ENCODE data around the gene SLC44A4.
"Not testable (repeated sequence)": the region's sequence is repeated elsewhere in the genome, so short reads cannot be mapped to it uniquely, and the experiment has no call there.

The SLC44A4 gene

DNA sequence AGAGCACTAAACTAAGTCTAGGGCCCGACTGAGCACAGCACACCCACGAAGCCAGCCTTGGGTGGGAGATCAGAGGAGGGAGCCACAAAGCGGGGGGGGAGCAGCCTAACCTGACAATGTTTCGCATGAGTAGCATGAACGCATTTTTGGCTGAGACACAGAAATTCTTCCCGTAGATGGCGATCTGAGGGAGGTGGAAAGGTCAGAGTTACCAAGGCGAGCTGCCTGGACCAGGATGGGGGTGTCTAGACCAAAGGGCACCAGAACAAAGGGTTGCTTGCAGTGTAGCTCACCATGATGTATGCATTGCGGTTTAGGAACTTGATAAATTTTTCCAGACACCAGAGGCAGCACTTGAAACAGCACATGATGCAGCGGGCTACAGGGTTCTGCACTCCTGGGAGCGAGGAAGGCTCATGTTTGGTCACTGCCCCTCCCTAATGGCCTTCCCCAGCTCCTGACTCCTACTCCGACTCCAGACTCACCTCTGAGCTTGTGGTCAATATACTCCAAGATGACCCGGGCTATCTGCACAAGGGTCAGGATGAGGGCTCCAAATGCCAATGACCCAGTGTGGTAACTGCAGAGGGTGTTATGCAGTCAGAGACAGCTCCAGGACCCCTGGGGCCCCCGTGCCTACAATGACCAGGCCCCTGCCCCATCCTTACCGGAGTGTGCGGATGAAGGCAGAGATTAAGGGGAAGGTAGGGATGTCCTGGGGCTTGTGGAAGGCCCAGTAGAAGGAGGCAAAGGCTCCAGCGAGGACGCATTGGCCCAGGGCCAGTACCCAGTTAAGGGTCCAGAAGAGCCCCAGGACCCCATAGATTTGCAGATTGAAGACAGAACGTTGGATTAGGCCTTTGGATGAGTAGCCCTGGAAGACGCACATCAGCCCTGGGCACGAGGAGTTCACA is 13.3 kb downstream of the SLC44A4 start:
- H3K27ac ChIP-seq (ENCODE audit: poor library complexity, severe bottlenecking): no peak overlapping the region

DNA sequence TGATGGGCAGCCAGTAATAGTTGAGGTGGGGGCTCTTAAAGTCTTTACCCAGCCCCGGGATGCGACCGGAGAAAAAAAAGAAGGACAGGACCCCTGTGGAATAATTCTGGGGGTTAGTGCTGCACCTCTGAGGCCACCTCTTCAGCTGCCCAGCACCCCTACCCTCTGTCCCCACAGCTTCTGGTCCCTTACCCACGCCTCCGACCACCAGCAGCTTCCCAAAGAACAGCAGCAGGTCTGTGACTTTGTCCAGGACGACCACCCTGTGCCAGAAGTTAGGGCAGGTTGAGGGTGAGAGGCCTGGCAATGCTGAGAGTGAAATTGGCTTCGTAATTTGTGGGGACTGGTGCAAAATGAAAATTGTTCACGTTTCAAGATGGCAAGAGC is 14.0 kb downstream of the SLC44A4 start:
- H3K4me1 ChIP-seq (ENCODE audit: insufficient read depth, poor library complexity, severe bottlenecking): no peaks in the 10 kb centered on the region
- H3K36me3 ChIP-seq (ENCODE audit: low read depth): 0 out of 2 replicates have a peak, but pooled peaks cover 2% of the 10 kb centered on the region
- no peaks in the 10 kb centered on the region for H3K27me3 ChIP-seq (ENCODE audit: insufficient read depth, poor library complexity, severe bottlenecking)
- no peak for ATAC-seq (ENCODE audit: low read depth)
- TF ChIP-seq, protein P1, sequence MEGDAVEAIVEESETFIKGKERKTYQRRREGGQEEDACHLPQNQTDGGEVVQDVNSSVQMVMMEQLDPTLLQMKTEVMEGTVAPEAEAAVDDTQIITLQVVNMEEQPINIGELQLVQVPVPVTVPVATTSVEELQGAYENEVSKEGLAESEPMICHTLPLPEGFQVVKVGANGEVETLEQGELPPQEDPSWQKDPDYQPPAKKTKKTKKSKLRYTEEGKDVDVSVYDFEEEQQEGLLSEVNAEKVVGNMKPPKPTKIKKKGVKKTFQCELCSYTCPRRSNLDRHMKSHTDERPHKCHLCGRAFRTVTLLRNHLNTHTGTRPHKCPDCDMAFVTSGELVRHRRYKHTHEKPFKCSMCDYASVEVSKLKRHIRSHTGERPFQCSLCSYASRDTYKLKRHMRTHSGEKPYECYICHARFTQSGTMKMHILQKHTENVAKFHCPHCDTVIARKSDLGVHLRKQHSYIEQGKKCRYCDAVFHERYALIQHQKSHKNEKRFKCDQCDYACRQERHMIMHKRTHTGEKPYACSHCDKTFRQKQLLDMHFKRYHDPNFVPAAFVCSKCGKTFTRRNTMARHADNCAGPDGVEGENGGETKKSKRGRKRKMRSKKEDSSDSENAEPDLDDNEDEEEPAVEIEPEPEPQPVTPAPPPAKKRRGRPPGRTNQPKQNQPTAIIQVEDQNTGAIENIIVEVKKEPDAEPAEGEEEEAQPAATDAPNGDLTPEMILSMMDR (IDR thresholded peaks at IDR 0.05; ENCODE audit: poor library complexity, severe bottlenecking): no peak
- no peak for DNase-seq (ENCODE audit: low spot score)
- no peak overlapping the region for H3K27ac ChIP-seq (ENCODE audit: poor library complexity, severe bottlenecking)
- H3K4me3 ChIP-seq (ENCODE audit: severe bottlenecking): no peak overlapping the region
- no peaks in the 10 kb centered on the region for H3K9me3 ChIP-seq (ENCODE audit: severe bottlenecking)

More for the DNA sequence above, 13.3 kb downstream of the SLC44A4 start:
- TF ChIP-seq, protein P1 (IDR thresholded peaks at IDR 0.05; ENCODE audit: poor library complexity, severe bottlenecking): no peak
- Histone ChIP-seq H3K36me3 (ENCODE audit: low read depth) (no peaks in the 10 kb centered on the region), H3K4me1 (ENCODE audit: insufficient read depth, poor library complexity, severe bottlenecking) (no peaks in the 10 kb centered on the region), H3K9me3 (ENCODE audit: severe bottlenecking) (no peaks in the 10 kb centered on the region), H3K4me3 (ENCODE audit: severe bottlenecking) (no peak overlapping the region), H3K27me3 (ENCODE audit: insufficient read depth, poor library complexity, severe bottlenecking) (no peaks in the 10 kb centered on the region)
- DNase-seq (ENCODE audit: low spot score) (no peak), ATAC-seq (ENCODE audit: low read depth) (no peak)

DNA sequence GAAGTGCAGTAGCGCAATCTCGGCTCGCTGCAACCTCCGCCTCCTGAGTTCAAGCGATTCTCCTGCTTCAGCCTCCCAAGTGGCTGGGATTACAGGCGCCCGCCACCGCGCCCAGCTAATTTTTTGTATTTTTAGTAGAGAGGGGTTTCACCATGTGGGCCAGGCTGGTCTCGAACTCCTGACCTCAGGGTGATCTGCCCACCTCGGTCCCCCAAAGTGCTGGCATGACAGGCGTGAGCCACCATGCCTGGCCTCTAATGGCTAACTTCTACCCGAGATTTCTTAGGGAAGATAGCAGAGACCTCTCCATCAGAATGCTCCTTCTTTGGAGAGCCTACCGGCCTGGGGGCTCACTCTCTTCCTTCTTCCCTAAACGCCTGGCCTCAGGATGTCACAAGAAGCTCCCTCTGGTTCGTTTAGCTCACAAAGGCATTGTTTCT is 14.7 kb downstream of the SLC44A4 start:
- not testable (repeated sequence) for H3K36me3 ChIP-seq (ENCODE audit: low read depth); H3K27me3 ChIP-seq (ENCODE audit: insufficient read depth, poor library complexity, severe bottlenecking); H3K9me3 ChIP-seq (ENCODE audit: severe bottlenecking); H3K4me1 ChIP-seq (ENCODE audit: insufficient read depth, poor library complexity, severe bottlenecking); DNase-seq (ENCODE audit: low spot score); ATAC-seq (ENCODE audit: low read depth)
- peak overlapping the region; percentile 60 for H3K27ac ChIP-seq (ENCODE audit: poor library complexity, severe bottlenecking)
- H3K4me3 ChIP-seq (ENCODE audit: severe bottlenecking): peak overlapping the region; percentile 66
- TF ChIP-seq, protein P1 (IDR thresholded peaks at IDR 0.05; ENCODE audit: poor library complexity, severe bottlenecking): peak; percentile 36

DNA sequence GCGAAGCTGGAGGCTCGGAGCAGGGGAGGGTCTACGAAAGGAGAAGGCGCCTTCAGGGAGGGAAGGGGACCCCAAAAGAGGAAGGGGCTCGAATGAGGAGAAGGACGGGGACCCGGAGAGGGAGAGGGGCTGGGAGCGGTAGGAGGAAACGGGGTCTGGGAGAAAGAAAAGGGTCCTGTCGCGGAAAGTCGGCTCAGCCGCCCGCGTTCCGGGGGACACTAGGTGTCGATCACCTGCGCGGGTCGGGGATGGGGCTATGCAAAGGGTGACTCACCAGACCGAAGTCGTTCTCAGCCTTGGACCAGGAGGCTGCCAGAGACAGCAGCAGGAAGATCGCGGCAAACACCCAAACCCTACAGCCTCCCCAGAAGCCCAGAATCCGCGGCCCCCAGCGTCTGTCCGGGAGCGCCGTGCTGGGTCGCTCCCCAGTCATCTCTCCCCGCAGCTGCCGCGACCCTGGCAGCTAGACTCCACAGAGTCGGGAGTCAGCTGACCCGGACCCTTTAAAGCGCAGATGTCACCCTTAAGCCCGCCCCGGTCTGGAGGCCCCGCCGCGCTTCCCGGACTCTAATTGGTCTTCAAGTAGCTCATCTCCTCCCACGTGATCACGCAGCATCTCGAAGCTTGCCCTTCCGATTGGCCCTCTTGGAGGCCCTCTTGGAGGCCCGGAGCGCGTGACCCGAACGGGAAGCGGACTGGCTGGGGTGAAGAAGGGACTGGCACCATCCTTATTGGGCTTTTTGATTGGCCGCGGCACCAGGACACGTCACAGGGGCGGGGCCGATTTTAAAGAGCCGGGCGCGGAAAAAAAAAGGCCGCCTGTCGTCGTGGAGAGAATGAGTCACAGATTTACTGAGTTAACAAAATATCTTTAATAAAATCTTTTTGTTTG is 16.2 kb downstream of the SLC44A4 start, which contains the start of gene NEU1:
TSS of gene NEU1 (minus strand) at position 478 of the 892 bp plus-strand sequence. CDS start at position 433, 45 bp downstream.
- peak; percentile 100 for DNase-seq (ENCODE audit: low spot score)
- Histone ChIP-seq H3K9me3 (ENCODE audit: severe bottlenecking) (no peaks in the 10 kb centered on the region), H3K4me1 (ENCODE audit: insufficient read depth, poor library complexity, severe bottlenecking) (no peaks in the 10 kb centered on the region), H3K4me3 (ENCODE audit: severe bottlenecking) (peak within 1 kb of the TSS; percentile 66), H3K27ac (ENCODE audit: poor library complexity, severe bottlenecking) (peak within 1 kb of the TSS; percentile 60), H3K36me3 (ENCODE audit: low read depth) (0 out of 2 replicates have a peak, but pooled peaks cover 13% of the 10 kb centered on the region), H3K27me3 (ENCODE audit: insufficient read depth, poor library complexity, severe bottlenecking) (no peaks in the 10 kb centered on the region)
- TF ChIP-seq, protein P1 (IDR thresholded peaks at IDR 0.05; ENCODE audit: poor library complexity, severe bottlenecking): no peak
- peak; percentile 96 for ATAC-seq (ENCODE audit: low read depth)

All from RWPE2 (cell line).